ENCODE measurements around the gene DYSF.

DYSF gene

DNA sequence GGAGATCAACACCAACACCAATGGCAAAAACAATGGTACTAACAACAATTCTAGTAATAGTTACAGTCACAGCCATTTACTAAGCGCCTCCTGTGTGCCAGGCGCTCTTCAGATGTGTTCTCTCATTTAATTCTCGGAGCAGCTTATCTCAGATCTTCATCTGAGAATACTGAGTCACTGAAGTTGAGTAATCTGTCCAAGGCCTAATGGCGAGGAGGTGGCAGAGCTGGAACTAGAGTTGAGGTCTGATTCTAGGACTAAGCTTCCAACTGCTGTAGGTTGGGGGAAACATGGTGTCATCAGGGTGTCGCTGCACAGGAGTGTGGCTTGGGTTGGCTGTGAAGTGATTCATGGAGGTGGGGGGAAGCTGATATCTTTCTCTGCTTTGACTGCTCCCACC is 156.1 kb downstream of the DYSF start:
- in situ Hi-C loops (cut with HindIII; ENCODE audit: low sequenced_read_pairs), result loop anchor here (5.0 kb wide), 1 partner anchor 52 kb away; no protein-coding TSS in a partner anchor

DNA sequence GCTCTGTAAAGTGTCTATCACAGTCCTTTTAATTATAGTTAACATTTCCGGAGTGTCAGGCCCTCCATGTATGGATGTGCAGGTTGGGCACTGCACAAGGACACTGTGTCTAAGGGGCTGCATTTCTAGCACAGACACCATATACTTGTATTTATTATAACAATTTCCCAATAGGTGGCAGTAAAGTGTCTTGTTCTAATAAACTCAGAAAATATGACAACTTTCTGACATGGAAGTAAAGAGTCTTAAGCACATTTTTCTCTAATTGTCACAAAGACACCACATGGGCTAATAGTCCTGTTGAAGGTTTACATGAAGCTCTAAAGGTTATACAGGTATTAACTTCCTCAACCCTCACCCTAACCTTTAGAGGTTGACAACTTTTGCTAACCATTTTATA is 156.6 kb downstream of the DYSF start:
- in situ Hi-C loops (cut with HindIII; ENCODE audit: low sequenced_read_pairs), result loop anchor here (5.0 kb wide), 1 partner anchor 53 kb away; no protein-coding TSS in a partner anchor

DNA sequence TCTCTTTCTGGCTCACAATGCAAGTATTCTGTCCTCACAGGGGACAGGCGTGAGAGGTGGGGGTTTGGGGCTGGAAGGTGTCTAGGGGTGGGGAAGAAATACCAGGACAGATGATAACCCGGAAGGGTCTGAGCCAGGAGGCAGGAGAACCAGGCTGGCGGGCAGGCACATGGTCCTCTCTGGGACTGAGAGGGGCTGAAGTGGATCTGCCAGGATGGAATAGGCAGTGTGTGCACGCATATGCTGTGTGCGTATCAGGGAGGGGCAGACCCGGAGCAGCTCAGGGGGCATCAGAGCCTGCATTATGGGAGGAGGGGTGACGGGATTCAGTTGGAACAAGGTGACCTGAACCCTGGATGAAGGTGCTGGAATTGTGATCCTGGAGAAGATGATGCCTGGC is 157.3 kb downstream of the DYSF start:
- in situ Hi-C loops (cut with HindIII; ENCODE audit: low sequenced_read_pairs), result no loop called here

DNA sequence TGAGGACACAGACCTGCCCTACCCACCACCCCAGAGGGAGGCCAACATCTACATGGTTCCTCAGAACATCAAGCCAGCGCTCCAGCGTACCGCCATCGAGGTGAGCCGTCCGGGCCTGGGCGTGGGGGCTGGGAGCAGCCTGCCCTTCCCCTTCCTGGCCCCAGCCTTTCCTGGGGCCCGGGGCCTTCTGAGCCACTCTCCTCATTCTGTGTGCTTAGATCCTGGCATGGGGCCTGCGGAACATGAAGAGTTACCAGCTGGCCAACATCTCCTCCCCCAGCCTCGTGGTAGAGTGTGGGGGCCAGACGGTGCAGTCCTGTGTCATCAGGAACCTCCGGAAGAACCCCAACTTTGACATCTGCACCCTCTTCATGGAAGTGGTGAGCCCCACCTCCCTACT is 157.9 kb downstream of the DYSF start:
- in situ Hi-C loops (cut with HindIII; ENCODE audit: low sequenced_read_pairs), result no loop called here

DNA sequence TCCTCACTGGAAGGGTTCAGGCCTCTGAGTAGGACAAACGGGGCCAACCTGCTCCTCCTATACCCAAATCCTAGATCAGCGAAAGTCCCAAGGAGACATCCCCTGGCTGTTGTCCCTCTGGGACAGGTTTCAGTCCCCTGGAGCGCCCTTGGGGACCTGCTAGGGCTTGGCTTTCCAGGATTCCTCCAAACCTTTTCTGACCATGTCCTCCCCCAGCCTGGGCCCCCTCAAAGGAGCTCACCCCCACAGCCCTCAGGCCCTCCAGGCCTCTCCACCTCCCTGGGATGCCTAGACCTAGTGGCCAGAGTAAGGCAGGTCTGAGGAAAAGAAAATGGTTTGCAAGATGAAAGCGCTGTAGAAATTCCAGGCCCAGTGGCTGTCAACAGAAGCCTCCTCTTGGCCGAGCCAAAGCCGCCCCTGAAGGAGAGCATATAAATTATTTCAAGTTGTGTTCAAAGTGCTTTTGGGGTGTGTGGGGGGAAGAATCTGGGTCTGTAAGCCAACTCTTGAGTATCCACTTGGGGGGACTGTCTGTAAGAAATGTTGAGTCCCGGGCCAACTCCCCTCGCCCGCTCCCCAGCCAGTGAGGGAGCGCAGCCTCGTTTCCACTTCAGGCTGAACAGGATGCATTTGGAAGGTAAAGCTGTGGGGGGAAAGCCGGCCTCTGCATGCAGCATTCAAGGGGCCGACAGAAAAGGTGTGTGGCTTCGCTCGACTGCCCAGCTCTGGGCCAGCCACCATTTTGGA is 158.6 kb downstream of the DYSF start:
- in situ Hi-C loops (cut with HindIII; ENCODE audit: low sequenced_read_pairs), result no loop called here

DNA sequence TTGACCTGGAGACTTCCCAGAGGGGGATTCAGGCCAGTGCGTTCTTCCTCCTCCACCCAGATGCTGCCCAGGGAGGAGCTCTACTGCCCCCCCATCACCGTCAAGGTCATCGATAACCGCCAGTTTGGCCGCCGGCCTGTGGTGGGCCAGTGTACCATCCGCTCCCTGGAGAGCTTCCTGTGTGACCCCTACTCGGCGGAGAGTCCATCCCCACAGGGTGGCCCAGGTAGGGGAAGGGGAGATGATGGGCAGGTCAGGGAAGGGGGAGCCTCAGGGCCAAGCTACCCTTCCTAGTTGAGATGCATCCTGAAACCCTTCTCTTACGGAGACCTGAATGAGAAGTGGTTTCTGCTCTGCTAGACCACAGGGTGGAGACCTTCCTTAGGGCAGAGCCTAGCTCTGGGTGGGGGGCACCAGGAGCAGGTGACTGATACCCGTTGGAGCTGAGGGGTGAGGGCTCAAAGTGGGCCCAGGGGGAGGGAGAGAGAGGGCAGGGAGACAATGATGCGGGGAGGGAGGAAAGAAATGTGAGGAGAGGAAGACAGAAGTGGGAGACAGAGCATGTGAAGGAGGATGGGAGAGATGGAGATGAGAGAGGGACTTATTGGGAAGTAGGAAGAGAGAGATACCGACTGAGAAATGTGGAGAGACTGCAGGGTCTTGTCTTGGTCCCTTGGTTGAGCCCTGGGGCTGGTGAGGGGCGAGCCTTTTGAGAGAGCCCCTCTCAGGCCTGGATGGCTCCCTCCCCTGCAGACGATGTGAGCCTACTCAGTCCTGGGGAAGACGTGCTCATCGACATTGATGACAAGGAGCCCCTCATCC is 159.4 kb downstream of the DYSF start:
- in situ Hi-C loops (cut with HindIII; ENCODE audit: low sequenced_read_pairs), result no loop called here

DNA sequence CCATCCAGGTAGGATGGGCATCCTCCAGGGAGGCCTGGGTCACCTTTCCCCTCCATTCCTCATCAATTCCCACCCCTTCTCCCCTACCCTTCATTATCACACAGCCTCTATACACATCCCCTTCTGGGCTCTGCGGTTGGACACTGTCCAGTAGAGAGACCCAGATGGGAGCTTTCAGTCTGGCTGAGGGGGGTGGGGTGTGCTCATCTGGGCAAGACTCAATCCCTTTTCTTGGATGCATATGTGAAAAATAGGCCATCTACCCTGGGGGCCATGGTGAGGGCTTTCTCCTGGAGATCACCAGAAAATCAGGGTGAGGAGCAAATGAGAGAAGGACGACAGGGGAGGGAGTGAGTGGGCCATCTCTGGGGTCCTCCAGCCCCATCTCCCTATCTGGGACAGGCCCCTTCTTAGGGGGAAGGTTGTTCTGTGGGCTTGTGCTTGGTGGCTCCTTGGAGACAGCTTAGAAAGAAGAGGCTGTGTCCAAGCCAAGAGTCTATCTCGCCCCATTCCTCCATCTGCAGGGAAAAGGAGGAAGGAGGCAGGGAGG is 160.1 kb downstream of the DYSF start:
- in situ Hi-C loops (cut with HindIII; ENCODE audit: low sequenced_read_pairs), result no loop called here

DNA sequence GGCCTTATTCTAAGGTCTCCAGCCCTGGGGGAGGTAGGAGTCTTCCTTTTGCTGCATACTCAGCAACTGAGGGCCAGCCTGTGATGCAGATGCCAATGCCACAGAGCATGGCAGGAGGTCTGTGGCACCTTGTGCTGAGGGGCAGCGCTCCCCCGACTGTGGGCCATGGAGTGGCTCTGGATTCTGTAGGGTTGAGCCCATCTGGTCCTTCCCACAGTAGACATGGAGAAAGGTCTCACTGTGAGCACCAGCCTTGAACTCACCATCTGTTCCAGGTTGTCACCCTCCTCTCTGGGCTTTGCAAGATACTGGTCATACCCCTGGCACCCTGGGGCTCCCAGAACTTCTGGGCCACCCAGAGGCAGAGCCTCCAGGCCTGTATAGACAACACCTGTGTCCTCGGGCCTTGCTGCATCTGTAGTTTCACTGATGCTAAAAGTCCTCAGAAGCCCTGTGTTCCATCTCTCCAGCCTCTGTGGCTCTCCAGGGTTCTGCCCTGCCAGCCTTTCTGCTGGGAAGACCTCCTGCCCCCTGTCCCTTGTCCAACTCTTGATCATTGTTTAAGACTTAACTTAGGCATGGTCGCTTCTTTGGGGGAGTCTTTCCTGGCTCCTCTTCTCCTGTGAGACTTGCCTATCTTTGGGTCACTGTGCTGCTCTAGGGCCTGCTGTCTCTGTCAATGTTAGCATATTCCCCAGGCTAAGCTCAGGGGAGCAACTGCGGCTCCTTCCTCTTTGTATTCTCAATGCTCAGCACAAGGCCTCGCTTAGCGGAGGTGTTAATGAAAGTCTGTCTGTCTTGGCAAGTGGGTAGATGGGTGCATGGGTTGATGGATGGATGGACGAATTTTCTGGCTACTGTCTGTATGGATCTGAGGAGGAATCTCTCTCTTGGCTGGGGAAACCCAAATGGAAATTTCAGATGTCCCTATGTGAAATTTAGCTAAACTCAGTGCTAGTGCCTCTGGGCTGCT is 160.9 kb downstream of the DYSF start:
- in situ Hi-C loops (cut with HindIII; ENCODE audit: low sequenced_read_pairs), result no loop called here

DNA sequence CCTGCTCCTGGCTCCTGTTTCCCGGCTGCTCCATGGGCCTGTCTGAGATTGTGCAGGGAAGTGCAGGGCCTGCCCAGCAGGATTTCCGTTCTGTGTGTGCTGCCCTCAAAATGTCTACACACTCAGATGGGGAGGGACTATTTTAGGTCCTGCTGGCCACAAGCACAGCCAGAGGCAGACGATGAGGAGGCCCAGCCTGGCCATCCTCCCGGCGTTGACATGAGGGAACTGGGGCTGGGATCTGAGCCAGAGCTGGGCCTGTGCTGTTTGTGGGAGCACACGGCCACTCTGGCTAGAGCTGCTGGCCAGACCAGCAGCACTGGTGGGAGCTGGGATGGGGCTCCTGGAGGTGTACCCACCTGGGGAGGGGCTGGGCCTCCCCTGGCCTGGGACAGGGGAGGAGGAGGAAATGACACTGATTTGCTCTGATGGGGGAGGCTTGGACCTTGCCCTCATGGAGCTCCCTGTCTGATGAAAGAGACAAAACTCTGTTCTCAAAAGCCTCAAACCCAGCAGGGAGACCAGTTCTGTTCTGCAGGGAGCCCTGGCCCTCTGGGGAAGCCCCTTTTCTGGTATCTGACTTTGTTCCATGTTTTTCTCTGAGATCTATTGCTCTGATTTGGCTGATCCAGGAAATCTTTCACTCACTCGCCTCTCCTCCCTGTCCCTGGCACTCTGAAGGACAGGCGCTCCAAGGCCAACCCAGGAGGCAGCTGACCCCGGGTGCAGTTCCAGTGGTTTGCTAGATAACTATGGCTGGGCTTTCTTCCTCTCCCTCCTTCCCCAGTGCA is 161.8 kb downstream of the DYSF start:
- in situ Hi-C loops (cut with HindIII; ENCODE audit: low sequenced_read_pairs), result no loop called here

DNA sequence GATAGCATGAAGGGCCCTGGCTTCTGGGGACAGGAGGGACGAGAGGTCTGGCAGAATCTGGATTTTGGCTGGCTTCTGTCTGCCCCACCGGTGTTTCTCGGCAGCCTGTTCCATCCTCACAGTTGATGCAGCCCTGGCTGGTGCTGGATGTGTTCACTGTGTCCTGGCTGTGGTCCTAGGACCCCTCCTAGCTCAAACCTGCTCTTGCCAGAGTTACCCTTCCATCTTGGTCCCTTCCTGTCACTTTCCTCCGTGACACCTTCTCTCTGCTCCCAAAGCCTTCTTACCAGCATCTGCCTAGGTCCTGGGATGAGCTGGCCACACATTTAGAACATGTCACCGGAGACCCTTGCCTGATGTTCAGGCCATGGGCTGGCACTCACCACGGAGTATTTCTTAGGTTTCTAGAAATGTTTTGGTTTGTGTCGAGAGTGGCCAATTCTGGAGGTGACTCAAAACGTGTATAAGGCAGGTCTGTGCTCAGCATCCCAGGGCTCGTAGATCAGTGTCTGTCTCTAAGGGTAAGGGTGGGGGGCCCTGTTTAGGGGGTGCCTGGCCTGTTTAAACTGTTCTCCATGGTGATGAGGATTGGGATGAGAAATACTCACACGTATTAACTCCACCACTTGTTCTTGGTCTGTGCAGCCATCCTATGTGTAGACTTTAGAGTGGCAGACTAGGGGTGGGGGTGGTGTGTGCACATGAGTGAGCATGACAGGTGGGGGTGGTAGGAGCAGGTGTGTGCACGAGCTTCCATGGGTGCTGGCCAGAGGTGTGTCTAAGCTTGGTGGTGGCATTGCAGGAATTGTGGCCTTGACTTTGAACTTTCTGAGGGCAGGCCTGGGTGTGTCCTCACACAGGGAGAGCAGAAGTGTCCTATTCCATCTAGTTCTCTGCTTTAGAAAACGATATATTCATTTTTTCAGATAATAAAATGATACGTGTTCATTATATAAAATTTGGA is 162.7 kb downstream of the DYSF start:
- in situ Hi-C loops (cut with HindIII; ENCODE audit: low sequenced_read_pairs), result no loop called here

DNA sequence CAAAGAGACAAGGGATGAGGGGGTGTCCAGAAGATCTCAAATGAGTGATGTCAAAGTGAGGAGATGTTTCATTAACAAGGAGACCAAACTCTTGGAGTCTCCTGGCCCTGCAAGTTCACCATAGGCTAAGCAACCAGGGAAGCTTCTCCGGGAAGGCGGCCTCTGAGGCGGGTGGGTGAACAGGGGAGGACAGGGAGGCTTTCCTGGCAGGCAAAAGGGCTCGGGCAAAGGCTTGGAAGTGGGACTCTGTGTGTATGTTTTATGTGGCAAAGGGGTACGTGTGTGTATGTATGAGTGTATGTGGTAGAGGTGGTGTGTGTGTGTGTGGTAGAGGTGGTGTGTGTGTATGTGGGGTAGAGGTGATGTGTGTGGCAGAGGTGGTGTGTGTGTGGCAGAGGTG is 163.9 kb downstream of the DYSF start:
- in situ Hi-C loops (cut with HindIII; ENCODE audit: low sequenced_read_pairs), result no loop called here

DNA sequence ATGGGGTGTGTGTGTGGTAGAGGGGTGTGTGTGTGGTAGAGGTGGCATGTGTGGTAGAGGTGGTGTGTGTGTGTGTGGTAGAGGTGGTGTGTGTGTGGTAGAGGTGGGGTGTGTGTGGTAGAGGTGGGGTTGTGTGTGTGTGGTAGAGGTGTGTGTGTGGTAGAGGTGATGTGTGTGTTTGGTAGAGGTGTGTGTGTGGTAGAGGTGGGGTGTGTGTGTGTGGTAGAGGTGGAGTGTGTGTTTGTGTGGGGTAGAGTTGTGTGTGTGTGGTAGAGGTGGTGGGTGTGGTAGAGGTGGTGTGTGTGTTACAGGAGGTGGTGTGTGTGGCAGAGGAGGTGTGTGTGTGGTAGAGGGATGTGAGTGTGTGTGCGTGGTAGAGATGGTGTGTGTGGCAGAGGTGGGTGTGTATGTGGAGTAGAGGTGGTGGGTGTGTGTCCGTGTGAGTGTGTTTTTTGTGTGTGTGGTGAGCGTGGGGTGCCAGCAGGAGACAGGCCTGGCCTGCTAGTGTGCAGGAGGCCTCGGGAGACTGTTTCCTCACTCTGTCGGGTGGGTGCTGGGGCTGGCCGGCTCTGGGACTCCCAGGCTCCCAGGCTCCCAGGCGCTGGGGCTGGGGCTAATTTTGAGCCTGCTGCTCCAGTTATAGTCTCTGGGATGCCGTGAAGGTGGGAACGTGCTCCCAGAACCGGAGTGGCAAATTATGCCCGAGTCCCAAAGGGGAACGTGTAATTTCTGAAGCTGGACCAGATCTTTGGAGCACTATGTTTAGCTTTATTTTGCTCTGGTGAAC is 165.2 kb downstream of the DYSF start:
- in situ Hi-C loops (cut with HindIII; ENCODE audit: low sequenced_read_pairs), result no loop called here

DNA sequence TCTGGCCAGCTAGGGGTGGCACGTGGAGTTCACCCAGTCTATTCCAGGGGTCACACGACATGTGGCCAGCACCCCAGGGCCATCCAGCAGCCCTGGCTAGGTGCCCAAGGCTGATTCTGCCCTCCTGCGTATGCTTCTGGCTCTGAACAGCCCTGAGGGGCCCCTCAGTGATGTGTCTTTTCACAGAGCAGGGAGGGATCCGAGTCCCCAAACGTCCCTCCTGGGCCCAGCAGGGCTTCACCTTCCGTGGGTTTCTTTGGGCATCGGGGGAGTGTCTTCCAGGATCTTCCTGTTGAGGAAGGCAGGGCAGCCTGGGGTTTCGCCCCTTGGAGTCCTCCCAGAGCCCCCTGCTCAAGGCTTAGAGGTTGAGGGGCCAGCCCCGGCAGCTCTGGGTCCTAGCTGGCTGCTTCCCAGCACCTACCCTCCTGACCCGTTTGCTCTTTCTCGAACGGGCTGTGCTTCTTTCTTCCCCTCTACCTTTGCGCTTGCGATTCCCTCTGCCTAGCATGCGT is 165.9 kb downstream of the DYSF start:
- in situ Hi-C loops (cut with HindIII; ENCODE audit: low sequenced_read_pairs), result no loop called here

DNA sequence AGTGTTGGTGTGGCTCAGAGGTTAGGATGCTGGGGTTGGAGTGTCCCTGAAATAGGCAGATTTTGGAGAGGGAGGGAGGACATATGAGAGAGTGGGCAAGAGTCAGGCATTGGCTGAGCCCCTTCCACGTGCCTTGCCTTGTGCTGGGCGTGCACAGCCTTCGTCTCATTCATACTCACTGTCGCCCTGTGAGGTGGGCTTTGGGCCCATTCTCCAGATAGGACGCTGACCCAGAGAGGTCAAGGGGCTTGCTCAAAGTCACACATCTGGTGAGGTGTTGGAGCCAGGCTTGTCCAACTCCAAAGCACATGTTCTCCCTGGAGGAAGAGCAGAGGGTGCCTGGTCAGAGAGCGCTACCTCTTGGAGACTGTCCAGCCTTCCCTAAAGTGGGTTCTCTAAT is 166.8 kb downstream of the DYSF start:
- in situ Hi-C loops (cut with HindIII; ENCODE audit: low sequenced_read_pairs), result no loop called here

DNA sequence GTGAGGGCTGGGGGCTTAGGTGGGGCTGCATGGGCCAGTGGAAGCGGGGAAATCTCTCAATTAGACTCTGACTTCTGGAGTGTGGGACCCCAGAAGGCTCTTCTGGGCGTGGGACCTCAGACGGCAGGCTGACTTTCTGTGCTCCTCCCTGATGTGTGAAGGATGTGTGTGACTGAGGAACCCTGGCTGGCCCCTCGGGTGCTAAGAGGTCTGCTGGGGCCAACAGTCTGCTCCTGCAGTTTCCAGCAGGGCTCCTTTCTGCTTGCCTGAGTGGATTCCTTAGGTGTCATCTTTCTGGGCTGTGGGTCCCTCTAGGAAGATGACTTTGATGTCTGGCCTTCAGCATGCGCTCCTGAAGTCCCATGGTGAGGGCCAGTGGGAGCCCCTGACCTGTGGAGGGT is 167.5 kb downstream of the DYSF start:
- in situ Hi-C loops (cut with HindIII; ENCODE audit: low sequenced_read_pairs), result no loop called here

DNA sequence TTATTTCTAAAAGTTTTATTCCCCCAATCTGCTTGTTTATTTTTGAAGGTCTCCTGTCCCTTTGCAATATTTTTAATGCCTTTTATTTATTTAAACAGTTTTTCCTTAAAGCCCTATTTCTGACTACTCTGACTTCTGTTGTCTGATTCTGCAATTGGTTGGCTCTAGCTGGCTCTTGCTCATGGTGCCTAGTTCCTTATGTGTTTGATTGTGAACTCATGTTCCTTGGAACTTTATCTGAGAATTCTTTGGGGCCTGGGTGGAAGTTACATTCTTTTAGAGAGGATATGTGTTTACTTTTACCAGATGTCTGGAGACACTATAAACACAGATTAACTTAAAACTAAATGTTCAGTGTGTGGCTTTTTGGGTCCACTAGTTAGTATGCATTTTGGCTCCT is 175.9 kb downstream of the DYSF start:
- in situ Hi-C loops (cut with HindIII; ENCODE audit: low sequenced_read_pairs), result no loop called here

DNA sequence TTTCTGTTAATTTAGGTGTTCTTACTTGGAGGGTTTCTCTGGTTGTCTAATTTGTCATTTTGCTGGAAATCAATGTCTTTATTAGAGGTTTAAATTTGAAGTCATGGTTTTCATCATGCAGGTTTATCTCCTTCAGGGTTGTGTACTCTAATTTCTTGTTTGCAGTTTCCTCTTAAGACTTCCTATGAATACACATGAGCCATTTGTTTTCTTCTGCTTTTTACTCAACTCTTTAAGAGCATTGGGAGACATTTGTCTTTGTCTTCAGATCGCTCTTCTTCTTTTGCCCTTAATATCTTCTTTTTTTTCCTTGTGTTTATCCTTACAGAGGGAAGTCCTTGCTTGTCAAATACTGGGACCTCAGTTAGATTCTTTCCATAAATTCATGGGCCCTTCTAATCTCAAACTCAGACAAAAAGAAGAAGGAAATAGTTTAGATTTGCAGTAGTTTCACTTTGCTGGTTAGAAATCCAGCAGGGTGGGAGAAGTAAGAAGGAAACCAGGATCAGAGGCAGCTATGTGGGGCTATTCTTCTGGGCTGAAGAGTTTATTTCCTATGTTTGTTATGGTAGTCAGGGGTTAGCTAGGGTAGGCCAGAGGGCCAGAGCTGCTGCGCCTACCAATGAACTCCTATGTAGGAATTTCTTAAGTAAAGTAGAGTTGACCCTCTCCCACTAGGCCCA is 176.6 kb downstream of the DYSF start:
- in situ Hi-C loops (cut with HindIII; ENCODE audit: low sequenced_read_pairs), result no loop called here

Measured in endothelial cell of hepatic sinusoid (primary cell).